ENCODE measurements around the gene ABCD4.

ABCD4 gene

DNA sequence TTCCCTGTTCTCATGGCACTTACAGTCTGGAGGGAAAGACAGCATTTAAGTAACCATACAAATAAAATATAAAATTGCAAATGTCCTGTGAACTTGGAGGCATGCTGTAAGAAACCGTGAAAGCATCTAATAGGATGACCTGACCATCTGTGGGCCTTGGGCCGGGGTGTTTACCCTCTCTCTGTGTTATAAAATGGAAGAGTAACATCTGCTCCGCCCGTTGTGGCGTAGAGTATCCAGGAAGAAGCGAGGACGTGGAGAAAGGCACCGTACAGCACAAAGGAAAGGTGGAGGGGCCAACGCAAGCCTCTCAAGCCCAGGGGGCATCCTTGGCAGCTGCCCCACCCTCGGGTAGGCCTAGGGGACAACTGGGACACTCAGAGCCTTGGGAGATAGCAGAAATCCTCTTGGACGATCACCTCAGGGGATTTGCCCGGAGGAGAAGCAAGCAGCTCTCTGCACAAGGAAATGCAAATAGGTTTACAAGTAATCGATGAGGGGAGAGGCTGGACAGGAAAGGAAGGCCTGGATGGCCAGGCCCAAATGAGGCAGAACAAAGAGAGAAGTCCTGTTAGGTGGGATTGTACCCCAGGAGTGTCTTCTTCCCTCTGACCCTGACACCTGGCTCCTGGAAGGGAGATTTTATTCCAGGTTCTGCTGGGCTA lies 37.3 kb downstream of the ABCD4 start:
- TF ChIP-seq CSDC2 (CRISPR knock-in tag; IDR thresholded peaks at IDR 0.05): no peak
- TF ChIP-seq, protein P1, sequence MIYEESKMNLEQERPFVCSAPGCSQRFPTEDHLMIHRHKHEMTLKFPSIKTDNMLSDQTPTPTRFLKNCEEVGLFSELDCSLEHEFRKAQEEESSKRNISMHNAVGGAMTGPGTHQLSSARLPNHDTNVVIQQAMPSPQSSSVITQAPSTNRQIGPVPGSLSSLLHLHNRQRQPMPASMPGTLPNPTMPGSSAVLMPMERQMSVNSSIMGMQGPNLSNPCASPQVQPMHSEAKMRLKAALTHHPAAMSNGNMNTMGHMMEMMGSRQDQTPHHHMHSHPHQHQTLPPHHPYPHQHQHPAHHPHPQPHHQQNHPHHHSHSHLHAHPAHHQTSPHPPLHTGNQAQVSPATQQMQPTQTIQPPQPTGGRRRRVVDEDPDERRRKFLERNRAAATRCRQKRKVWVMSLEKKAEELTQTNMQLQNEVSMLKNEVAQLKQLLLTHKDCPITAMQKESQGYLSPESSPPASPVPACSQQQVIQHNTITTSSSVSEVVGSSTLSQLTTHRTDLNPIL (CRISPR knock-in tag; IDR thresholded peaks at IDR 0.05; ENCODE audit: low read depth): no peak
- TF ChIP-seq ZFP3 (CRISPR knock-in tag; IDR thresholded peaks at IDR 0.05): no peak
- no peak for TF ChIP-seq BACH2 (CRISPR knock-in tag; IDR thresholded peaks at IDR 0.05; ENCODE audit: borderline replicate concordance)
- TF ChIP-seq TOX (CRISPR knock-in tag; IDR thresholded peaks at IDR 0.05; ENCODE audit: borderline replicate concordance): no peak
- TF ChIP-seq, protein P2, sequence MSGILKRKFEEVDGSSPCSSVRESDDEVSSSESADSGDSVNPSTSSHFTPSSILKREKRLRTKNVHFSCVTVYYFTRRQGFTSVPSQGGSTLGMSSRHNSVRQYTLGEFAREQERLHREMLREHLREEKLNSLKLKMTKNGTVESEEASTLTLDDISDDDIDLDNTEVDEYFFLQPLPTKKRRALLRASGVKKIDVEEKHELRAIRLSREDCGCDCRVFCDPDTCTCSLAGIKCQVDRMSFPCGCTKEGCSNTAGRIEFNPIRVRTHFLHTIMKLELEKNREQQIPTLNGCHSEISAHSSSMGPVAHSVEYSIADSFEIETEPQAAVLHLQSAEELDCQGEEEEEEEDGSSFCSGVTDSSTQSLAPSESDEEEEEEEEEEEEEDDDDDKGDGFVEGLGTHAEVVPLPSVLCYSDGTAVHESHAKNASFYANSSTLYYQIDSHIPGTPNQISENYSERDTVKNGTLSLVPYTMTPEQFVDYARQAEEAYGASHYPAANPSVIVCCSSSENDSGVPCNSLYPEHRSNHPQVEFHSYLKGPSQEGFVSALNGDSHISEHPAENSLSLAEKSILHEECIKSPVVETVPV (CRISPR knock-in tag; IDR thresholded peaks at IDR 0.05): no peak
- no peak for TF ChIP-seq ARNTL (CRISPR knock-in tag; IDR thresholded peaks at IDR 0.05; ENCODE audit: borderline replicate concordance, low read depth)
- TF ChIP-seq ZNF565 (CRISPR knock-in tag; conservative IDR thresholded peaks at IDR 0.05; ENCODE audit: low read depth): no peak
- TF ChIP-seq GLIS3 (CRISPR knock-in tag; IDR thresholded peaks at IDR 0.05): no peak
- no peak for TF ChIP-seq TCF4 (CRISPR knock-in tag; IDR thresholded peaks at IDR 0.05; ENCODE audit: borderline replicate concordance)
- TF ChIP-seq, protein P3, sequence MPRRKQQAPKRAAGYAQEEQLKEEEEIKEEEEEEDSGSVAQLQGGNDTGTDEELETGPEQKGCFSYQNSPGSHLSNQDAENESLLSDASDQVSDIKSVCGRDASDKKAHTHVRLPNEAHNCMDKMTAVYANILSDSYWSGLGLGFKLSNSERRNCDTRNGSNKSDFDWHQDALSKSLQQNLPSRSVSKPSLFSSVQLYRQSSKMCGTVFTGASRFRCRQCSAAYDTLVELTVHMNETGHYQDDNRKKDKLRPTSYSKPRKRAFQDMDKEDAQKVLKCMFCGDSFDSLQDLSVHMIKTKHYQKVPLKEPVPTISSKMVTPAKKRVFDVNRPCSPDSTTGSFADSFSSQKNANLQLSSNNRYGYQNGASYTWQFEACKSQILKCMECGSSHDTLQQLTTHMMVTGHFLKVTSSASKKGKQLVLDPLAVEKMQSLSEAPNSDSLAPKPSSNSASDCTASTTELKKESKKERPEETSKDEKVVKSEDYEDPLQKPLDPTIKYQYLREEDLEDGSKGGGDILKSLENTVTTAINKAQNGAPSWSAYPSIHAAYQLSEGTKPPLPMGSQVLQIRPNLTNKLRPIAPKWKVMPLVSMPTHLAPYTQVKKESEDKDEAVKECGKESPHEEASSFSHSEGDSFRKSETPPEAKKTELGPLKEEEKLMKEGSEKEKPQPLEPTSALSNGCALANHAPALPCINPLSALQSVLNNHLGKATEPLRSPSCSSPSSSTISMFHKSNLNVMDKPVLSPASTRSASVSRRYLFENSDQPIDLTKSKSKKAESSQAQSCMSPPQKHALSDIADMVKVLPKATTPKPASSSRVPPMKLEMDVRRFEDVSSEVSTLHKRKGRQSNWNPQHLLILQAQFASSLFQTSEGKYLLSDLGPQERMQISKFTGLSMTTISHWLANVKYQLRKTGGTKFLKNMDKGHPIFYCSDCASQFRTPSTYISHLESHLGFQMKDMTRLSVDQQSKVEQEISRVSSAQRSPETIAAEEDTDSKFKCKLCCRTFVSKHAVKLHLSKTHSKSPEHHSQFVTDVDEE (CRISPR knock-in tag; IDR thresholded peaks at IDR 0.05): no peak
- TF ChIP-seq, protein P4, sequence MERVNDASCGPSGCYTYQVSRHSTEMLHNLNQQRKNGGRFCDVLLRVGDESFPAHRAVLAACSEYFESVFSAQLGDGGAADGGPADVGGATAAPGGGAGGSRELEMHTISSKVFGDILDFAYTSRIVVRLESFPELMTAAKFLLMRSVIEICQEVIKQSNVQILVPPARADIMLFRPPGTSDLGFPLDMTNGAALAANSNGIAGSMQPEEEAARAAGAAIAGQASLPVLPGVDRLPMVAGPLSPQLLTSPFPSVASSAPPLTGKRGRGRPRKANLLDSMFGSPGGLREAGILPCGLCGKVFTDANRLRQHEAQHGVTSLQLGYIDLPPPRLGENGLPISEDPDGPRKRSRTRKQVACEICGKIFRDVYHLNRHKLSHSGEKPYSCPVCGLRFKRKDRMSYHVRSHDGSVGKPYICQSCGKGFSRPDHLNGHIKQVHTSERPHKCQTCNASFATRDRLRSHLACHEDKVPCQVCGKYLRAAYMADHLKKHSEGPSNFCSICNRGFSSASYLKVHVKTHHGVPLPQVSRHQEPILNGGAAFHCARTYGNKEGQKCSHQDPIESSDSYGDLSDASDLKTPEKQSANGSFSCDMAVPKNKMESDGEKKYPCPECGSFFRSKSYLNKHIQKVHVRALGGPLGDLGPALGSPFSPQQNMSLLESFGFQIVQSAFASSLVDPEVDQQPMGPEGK (CRISPR knock-in tag; IDR thresholded peaks at IDR 0.05; ENCODE audit: borderline replicate concordance): no peak
- no peak for TF ChIP-seq OSR1 (CRISPR knock-in tag; IDR thresholded peaks at IDR 0.05)
- no peak for TF ChIP-seq ZFP30 (CRISPR knock-in tag; IDR thresholded peaks at IDR 0.05)
- no peak for TF ChIP-seq ZNF70 (CRISPR knock-in tag; IDR thresholded peaks at IDR 0.05)
- no peak for TF ChIP-seq ZC3H10 (CRISPR knock-in tag; IDR thresholded peaks at IDR 0.05)
- TF ChIP-seq, protein P5, sequence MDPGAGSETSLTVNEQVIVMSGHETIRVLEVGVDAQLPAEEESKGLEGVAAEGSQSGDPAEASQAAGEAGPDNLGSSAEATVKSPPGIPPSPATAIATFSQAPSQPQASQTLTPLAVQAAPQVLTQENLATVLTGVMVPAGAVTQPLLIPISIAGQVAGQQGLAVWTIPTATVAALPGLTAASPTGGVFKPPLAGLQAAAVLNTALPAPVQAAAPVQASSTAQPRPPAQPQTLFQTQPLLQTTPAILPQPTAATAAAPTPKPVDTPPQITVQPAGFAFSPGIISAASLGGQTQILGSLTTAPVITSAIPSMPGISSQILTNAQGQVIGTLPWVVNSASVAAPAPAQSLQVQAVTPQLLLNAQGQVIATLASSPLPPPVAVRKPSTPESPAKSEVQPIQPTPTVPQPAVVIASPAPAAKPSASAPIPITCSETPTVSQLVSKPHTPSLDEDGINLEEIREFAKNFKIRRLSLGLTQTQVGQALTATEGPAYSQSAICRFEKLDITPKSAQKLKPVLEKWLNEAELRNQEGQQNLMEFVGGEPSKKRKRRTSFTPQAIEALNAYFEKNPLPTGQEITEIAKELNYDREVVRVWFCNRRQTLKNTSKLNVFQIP (CRISPR knock-in tag; IDR thresholded peaks at IDR 0.05; ENCODE audit: borderline replicate concordance, low read depth): no peak
- ATAC-seq: no peak

DNA sequence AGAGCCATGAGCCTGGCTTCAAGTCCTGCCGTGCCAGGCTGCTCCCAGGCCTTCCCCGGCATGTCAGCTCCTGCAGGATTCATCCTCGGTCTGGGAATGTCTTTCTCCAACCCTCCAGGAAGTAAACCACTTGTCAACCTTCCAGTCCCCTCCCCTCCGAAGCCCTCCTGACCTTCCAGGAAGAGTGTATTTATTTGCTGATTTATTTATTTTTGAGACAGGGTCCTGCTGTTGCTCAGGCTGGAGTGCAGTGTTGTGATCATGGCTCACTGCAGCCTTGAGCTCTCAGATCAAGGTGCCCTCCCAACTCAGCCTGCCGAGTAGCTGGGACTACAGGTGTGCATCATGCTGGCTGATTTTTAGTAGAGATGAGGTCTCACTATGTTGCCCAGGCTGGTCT lies 38.8 kb downstream of the ABCD4 start:
- TF ChIP-seq TCF4 (CRISPR knock-in tag; IDR thresholded peaks at IDR 0.05; ENCODE audit: borderline replicate concordance): no peak
- TF ChIP-seq PPARA (CRISPR knock-in tag; IDR thresholded peaks at IDR 0.05; ENCODE audit: borderline replicate concordance): no peak
- TF ChIP-seq, protein P4 (CRISPR knock-in tag; IDR thresholded peaks at IDR 0.05; ENCODE audit: borderline replicate concordance): no peak
- TF ChIP-seq OSR1 (CRISPR knock-in tag; IDR thresholded peaks at IDR 0.05): no peak
- no peak for TF ChIP-seq ARNTL (CRISPR knock-in tag; IDR thresholded peaks at IDR 0.05; ENCODE audit: borderline replicate concordance, low read depth)
- TF ChIP-seq, protein P2 (CRISPR knock-in tag; IDR thresholded peaks at IDR 0.05): no peak
- TF ChIP-seq, protein P1 (CRISPR knock-in tag; IDR thresholded peaks at IDR 0.05; ENCODE audit: low read depth): no peak
- no peak for TF ChIP-seq ZNF70 (CRISPR knock-in tag; IDR thresholded peaks at IDR 0.05)
- no peak for TF ChIP-seq TOX (CRISPR knock-in tag; IDR thresholded peaks at IDR 0.05; ENCODE audit: borderline replicate concordance)
- no peak for TF ChIP-seq ZFP3 (CRISPR knock-in tag; IDR thresholded peaks at IDR 0.05)
- no peak for TF ChIP-seq ZNF565 (CRISPR knock-in tag; conservative IDR thresholded peaks at IDR 0.05; ENCODE audit: low read depth)
- no peak for TF ChIP-seq SNAI2 (CRISPR knock-in tag; IDR thresholded peaks at IDR 0.05)
- ATAC-seq: no peak

Measured in SK-N-SH treated with all-trans-retinoic acid at 6 μM for 48 hours (cell line).